ENCODE data around the gene RSRP1. TPM values are rescaled to one million over a fixed set of nuclear protein-coding genes. Genes with fewer than 3 reads are reported as not detected.

The RSRP1 gene
- total and polyA plus RNA-seq, 2 of the 4 experiments (the other 2 are of a cell fraction), result 71.0 TPM

DNA sequence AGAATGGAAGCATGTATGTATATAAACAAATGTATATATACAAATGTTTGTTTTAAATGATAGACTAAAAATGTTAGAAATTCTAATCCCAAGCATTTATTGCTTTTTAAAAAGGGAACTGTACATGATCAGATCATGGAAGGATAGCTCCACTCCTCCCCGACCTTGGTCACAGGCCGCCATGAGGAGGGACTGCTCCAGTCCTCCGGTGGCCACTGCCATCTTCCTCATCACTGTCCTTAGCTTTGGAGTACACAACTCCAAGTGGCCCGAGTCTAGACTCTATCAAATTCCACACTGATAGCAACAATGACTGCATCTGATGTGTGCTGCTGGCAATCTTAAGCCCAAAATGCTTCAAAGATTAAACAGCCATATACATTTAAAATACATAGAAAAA lies 24.6 kb downstream of the RSRP1 start:
- ChIA-PET POLR2A (ENCODE audit: unreplicated experiment) (no interaction called here), CTCF (no interaction called here)
- Histone ChIP-seq H3K27me3 (ENCODE audit: control insufficient read depth, insufficient read depth, low read length) (no peaks in the 10 kb centered on the region), H3K4me1 (ENCODE audit: control insufficient read depth, insufficient read depth, low read length) (no peaks in the 10 kb centered on the region), H4K5ac (ENCODE audit: low read depth, low read length) (no peak overlapping the region), H3K9me3 (ENCODE audit: control insufficient read depth, insufficient read depth, low read length) (no peaks in the 10 kb centered on the region), H2BK20ac (ENCODE audit: low read depth, low read length) (no peak overlapping the region), H3K14ac (replicated peaks; ENCODE audit: low read depth, low read length) (no peak overlapping the region), H2AK5ac (ENCODE audit: low read depth, low read length) (no peak overlapping the region), H3K36me3 (ENCODE audit: control insufficient read depth, insufficient read depth, low read length) (peaks cover 36% of the 10 kb centered on the region), H3K4ac (ENCODE audit: low read depth, low read length) (no peak overlapping the region), H2AFZ (replicated peaks; ENCODE audit: low read length, poor library complexity) (no peak overlapping the region), H3K4me3 (ENCODE audit: insufficient read depth, low read depth, low read length) (no peak overlapping the region), H3K27ac (ENCODE audit: insufficient read depth, low read length) (no peak overlapping the region), H3K18ac (ENCODE audit: low read depth, low read length) (no peak overlapping the region), H4K20me1 (ENCODE audit: insufficient read depth, low read length) (no peaks in the 10 kb centered on the region), H2BK120ac (ENCODE audit: low read depth, low read length) (no peak overlapping the region), H2BK5ac (ENCODE audit: low read depth, low read length, poor library complexity, severe bottlenecking) (no peak overlapping the region), H2AK9ac (replicated peaks; ENCODE audit: low read depth, low read length, poor library complexity) (no peak overlapping the region), H3K56ac (ENCODE audit: extremely low read depth, insufficient read depth, low read length) (no peak overlapping the region), H3K9me1 (ENCODE audit: insufficient read depth, low read length) (no peaks in the 10 kb centered on the region), H4K8ac (ENCODE audit: low read depth in 2 of 2, low read length in 2 of 2) (no peak overlapping the region), H3K4me2 (ENCODE audit: low read depth, low read length) (no peak overlapping the region), H4K91ac (ENCODE audit: insufficient read depth, low read depth, low read length) (no peak overlapping the region), H3K23ac (ENCODE audit: low read depth, low read length) (no peak overlapping the region), H2BK15ac (ENCODE audit: low read depth, low read length) (no peak overlapping the region), H3K9ac (ENCODE audit: low read depth, low read length) (no peak overlapping the region), H3K79me1 (ENCODE audit: low read depth in 1 of 2, low read length in 2 of 2) (peaks cover 0 to 7% of the 10 kb centered on the region in 2 experiments; a peak in 1 of 4 replicates)
- no TSS peak for BruUV-seq (replicated peaks)
- DNase-seq, result no peak
- no peak for ATAC-seq (ENCODE audit: low read depth)
- WGBS, 2 experiments (ENCODE audit: extremely low coverage in 2 of 2, insufficient read length in 1 of 2), result 100% methylated on average over 1 of the region's 4 CpGs; no CpG with 5 or more reads in 1 of the 2 experiments
- dilution Hi-C loops (cut with HindIII; ENCODE audit: low sequenced_read_pairs, unreplicated experiment), result loop anchor here (25.0 kb wide), 1 partner anchor 560 kb away; no protein-coding TSS in a partner anchor
- TF ChIP-seq, protein P1, sequence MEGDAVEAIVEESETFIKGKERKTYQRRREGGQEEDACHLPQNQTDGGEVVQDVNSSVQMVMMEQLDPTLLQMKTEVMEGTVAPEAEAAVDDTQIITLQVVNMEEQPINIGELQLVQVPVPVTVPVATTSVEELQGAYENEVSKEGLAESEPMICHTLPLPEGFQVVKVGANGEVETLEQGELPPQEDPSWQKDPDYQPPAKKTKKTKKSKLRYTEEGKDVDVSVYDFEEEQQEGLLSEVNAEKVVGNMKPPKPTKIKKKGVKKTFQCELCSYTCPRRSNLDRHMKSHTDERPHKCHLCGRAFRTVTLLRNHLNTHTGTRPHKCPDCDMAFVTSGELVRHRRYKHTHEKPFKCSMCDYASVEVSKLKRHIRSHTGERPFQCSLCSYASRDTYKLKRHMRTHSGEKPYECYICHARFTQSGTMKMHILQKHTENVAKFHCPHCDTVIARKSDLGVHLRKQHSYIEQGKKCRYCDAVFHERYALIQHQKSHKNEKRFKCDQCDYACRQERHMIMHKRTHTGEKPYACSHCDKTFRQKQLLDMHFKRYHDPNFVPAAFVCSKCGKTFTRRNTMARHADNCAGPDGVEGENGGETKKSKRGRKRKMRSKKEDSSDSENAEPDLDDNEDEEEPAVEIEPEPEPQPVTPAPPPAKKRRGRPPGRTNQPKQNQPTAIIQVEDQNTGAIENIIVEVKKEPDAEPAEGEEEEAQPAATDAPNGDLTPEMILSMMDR (conservative IDR thresholded peaks at IDR 0.05; ENCODE audit: low read depth, low read length), result no peak
- TF ChIP-seq SMC3 (IDR thresholded peaks at IDR 0.05; ENCODE audit: low read depth, low read length) (no peak), FOS (IDR thresholded peaks at IDR 0.05; ENCODE audit: low read depth, low read length) (no peak), CHD1 (IDR thresholded peaks at IDR 0.05; ENCODE audit: low read depth, low read length) (no peak), MAZ (IDR thresholded peaks at IDR 0.05; ENCODE audit: borderline replicate concordance, low read depth, low read length) (no peak), RFX5 (IDR thresholded peaks at IDR 0.05; ENCODE audit: low read depth, low read length) (no peak), MXI1 (IDR thresholded peaks at IDR 0.05; ENCODE audit: borderline replicate concordance, low read depth, low read length) (no peak), POLR2A (IDR thresholded peaks at IDR 0.05; ENCODE audit: low read depth, low read length) (no peak), RCOR1 (IDR thresholded peaks at IDR 0.05; ENCODE audit: insufficient replicate concordance, low read length) (no peak), RAD21 (IDR thresholded peaks at IDR 0.05; ENCODE audit: low read length) (no peak), MAFK (IDR thresholded peaks at IDR 0.05; ENCODE audit: low read depth, low read length) (no peak), NFE2L2 (IDR thresholded peaks at IDR 0.05; ENCODE audit: low read depth, low read length) (no peak), USF2 (IDR thresholded peaks at IDR 0.05; ENCODE audit: low read depth, low read length) (no peak), CEBPB (IDR thresholded peaks at IDR 0.05; ENCODE audit: low read depth, low read length) (no peak), BHLHE40 (IDR thresholded peaks at IDR 0.05; ENCODE audit: low read depth, low read length) (no peak)
- TF ChIP-seq, protein P2, sequence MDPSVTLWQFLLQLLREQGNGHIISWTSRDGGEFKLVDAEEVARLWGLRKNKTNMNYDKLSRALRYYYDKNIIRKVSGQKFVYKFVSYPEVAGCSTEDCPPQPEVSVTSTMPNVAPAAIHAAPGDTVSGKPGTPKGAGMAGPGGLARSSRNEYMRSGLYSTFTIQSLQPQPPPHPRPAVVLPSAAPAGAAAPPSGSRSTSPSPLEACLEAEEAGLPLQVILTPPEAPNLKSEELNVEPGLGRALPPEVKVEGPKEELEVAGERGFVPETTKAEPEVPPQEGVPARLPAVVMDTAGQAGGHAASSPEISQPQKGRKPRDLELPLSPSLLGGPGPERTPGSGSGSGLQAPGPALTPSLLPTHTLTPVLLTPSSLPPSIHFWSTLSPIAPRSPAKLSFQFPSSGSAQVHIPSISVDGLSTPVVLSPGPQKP (IDR thresholded peaks at IDR 0.05; ENCODE audit: borderline replicate concordance, low read depth, low read length), result no peak
- intact Hi-C loops (cut with micrococcal nuclease), result loop anchor here (10.0 kb wide), 1 partner anchor 578 kb away; the partner anchor contains the start of gene SRRM1
- in situ Hi-C loops (cut with MboI; ENCODE audit: low sequenced_read_pairs), result no loop called here
